HG03095 (cell line): ENCODE data around the gene SLCO1B3.
"Not testable (repeated sequence)": the region's sequence is repeated elsewhere in the genome, so short reads cannot be mapped to it uniquely, and the experiment has no call there.

Experiments
- ATAC-seq: cut with Tn5 transposase; IDR thresholded peaks from one replicate; pipeline ENCODE4 v1.9.1; 2021; ENCODE audit warnings: moderate library complexity; ENCODE audit not compliant: unreplicated experiment

SLCO1B3 gene, protein sequence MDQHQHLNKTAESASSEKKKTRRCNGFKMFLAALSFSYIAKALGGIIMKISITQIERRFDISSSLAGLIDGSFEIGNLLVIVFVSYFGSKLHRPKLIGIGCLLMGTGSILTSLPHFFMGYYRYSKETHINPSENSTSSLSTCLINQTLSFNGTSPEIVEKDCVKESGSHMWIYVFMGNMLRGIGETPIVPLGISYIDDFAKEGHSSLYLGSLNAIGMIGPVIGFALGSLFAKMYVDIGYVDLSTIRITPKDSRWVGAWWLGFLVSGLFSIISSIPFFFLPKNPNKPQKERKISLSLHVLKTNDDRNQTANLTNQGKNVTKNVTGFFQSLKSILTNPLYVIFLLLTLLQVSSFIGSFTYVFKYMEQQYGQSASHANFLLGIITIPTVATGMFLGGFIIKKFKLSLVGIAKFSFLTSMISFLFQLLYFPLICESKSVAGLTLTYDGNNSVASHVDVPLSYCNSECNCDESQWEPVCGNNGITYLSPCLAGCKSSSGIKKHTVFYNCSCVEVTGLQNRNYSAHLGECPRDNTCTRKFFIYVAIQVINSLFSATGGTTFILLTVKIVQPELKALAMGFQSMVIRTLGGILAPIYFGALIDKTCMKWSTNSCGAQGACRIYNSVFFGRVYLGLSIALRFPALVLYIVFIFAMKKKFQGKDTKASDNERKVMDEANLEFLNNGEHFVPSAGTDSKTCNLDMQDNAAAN

DNA sequence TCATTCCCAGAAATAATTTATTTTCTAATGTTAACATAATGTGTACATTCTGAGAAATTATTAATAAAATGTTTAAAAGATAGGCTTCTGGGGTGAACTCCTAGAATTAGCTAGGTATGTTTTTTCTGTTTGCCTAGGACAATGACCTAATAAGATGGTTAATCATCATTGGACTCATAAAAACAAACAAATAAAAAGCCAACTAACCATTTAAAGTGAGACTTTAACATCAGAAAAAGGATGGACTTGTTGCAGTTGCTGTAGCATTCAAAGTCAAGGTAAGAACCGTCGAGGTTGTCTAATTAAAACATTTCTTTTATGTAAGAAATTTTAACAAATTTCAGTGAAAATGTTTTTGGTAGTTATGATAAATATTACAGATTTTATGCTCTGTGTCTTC lies at the start of gene SLCO1B3:
SLCO1B3 (plus strand) TSS at position 219 of the 400 bp plus-strand sequence. CDS start 5,034 bp downstream, outside the sequence.
- ATAC-seq: no peak

GRCh38 chr12:20777420-20777819 lies 33.1 kb upstream of the SLCO1B3 start:
- no peak for ATAC-seq

DNA sequence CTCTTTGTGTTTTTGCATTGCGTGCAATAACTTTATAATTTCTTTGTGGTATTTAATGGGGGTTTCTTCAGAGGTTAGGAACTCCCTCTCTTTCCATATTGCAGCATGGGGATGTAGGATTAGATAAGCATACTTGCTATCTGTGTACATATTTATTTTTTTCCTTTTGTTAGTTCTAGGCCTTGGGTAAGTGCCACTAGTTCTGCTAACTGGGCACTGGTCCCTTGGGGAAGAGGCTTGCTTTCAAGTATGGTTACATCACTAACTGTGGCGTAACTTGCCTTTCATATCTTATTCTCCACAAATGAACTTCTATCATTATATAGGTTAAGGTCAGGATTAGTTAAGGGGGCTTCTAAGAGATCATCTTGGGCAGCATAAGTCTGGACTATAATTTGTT lies 31.5 kb upstream of the SLCO1B3 start:
- no peak for ATAC-seq

GRCh38 chr12:20779971-20780370 lies 30.5 kb upstream of the SLCO1B3 start:
- not testable (repeated sequence) for ATAC-seq

GRCh38 chr12:20783796-20784357 lies 26.6 kb upstream of the SLCO1B3 start:
- ATAC-seq: not testable (repeated sequence)

DNA sequence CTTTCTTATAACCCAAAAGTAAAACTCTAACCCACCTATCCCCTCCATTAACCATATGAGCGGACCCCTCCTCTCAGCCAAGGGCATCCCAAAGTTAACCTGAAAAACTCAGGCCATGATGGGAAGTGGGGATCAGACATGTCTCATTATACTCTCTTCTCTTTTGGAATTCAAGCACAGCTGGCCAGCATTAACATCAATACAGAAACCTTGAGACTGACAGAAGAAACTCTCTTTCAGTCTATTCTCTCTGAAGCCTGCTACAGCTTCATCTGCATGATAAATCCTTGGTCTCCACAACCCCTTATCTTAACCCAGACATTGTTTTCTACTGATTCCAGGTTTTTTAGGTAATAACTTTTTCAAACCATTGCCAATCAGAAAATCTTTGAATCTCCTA lies 17.5 kb upstream of the SLCO1B3 start:
- no peak for ATAC-seq

DNA sequence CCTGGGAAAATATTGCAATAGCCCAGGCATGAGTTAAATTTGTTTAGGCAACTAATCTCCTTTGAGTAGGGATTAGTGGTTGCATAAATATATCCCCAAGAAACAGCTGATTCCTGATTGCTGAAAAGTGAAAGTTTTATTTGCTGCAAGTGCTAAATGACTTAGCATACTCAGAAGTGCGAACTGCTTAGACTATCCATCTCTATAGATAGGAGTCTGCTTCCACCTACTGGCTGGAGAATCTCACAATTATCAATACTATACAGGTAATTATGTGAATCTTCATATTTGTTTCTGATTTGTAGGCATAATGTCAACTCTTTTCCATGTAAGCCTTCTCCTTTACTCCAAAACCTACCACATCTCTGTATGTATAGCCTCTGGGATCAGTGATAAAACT lies 12.0 kb upstream of the SLCO1B3 start:
- no peak for ATAC-seq

GRCh38 chr12:20800160-20800559 lies 10.3 kb upstream of the SLCO1B3 start:
- ATAC-seq: no peak

- ATAC-seq: no peak
Measured at GRCh38 chr12:20801035-20801434, 9.5 kb upstream of the SLCO1B3 start.

- no peak for ATAC-seq
Measured at GRCh38 chr12:20805921-20806320, 4.6 kb upstream of the SLCO1B3 start.

DNA sequence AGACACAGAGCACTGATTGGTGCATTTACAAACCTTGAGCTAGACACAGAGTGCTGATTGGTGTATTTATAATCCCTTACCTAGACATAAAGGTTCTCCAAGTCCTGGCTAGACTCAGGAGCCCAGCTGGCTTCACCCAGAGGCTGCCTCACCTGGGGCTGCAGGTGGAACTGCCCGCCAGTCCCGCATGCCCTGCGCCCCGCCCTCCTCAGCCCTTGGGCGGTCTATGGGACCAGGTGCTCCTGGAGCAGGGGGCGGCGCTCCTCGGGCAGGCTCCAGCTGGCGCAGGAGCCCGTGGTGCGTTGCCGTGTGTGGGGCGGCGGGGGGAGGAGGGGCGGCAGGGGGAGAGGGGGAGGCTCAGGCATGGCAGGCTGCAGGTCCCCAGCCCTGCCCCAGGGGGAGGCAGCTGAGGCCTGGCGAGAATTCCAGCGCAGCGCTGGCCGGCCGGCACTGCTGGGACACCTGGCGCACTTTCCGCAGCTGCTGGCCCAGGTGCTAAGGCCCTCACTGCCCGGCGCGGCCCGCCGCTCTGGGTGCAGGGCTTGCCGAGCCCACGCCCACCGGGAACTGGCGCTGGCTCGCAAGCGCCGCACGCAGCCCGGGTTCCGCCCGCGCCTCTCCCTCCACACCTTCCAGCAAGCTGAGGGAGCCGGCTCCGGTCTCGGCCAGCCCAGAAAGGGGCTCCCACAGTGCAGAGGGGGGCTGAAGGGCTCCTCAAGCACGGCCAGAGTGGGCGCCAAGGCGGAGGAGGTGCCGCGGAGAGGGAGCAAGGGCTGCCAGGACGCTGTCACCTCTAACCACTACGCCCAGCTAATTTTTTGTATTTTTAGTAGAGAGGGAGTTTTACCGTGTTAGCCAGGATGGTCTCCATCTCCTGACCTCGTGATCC lies 3.1 kb upstream of the SLCO1B3 start:
- ATAC-seq: no peak

- no peak for ATAC-seq
Measured at GRCh38 chr12:20808521-20808920, 2.0 kb upstream of the SLCO1B3 start.

- no peak for ATAC-seq
Measured at GRCh38 chr12:20815574-20815973, 5.1 kb downstream of the SLCO1B3 start.

- no peak for ATAC-seq
Measured at GRCh38 chr12:20822415-20822814, 11.9 kb downstream of the SLCO1B3 start.

DNA sequence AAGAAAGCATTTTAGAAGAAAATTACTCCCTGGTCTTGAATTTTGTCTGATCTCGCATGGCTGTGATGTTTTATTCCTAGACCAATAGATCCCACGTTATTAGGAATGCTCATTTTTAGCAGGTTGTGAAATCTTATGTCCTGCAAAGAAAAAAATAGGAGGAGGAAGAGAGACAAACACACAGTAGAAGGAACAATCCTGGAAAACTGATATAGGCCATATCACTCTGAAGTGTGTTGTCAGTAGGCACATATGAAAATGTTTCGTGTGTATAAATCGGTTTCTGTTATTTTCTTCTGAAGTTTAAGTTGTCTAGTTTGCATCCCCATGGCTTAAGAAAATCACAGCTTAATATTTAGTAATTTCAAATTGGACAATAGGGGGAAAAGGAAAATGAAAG lies 12.4 kb downstream of the SLCO1B3 start:
- ATAC-seq: no peak

GRCh38 chr12:20829919-20830318 lies 19.4 kb downstream of the SLCO1B3 start:
- no peak for ATAC-seq

- no peak for ATAC-seq
Measured at GRCh38 chr12:20830456-20830855, 20.0 kb downstream of the SLCO1B3 start.

DNA sequence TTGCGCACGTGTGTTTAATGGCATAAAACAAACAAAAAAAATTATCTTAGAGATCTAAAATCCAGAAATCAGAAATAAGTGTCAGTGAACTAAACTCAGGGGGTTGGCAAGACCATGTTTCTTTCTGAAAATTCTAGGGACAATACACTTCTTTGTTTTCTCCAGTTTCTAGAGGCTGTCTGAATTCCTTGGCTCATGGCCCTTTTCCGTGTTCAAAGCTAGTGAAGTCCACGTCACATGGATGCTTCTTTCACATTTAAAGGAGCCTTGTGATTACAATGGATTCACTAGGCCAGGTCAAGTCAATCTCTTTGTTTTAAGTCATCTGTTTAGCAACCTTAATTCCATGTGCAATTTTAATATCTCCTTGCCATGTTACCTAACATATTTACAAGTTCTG lies 22.4 kb downstream of the SLCO1B3 start:
- ATAC-seq: no peak

DNA sequence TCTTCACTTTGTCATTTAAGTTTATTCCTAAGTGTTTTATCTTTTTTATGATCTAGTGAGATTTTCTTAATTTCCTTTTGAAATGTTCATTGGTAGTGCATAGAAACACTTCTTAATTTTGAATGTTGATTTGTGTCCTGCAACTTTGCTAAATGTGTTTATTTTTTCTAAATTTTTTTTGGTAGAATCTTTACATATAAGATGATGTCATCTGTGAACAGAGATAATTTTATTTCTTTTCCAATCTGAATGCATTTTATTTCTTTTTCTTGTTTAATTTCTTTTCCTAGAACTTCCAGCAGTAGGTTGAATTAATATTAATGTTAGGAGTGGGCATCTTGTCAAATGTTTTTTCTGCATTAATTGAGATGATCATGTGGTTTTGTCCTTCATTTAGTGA lies 42.1 kb downstream of the SLCO1B3 start:
- ATAC-seq: no peak

DNA sequence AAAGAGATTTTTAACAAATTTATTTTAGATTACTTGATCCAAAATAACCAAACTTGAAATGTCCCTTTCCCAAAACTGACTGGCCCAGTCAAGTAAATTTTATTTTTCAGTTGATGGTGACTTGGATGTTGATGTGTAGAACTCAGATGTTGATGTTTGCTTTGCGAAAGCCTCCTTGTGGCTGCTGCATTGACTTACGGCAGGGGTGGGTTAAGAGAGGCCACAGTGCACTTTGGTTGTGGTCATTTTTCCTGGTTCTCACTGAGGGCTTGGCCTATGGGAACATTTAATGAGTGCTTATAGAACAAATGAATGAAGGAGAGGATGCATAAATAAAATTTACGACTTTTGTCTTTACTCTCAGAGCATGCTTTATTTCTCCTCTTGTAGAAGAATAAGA lies 52.6 kb downstream of the SLCO1B3 start:
- no peak for ATAC-seq

- ATAC-seq: no peak
Measured at GRCh38 chr12:20865873-20866272, 55.4 kb downstream of the SLCO1B3 start.
